ENCODE results near the gene PIP4K2C.
A peak's percentile ranks its signal among the peaks of the same experiment; 100 is the strongest.

PIP4K2C gene

GRCh38 chr12:57620245-57620935, 29.4 kb downstream of the PIP4K2C start:
- DNase-seq (ENCODE audit: low spot score) (no peak), ATAC-seq (ENCODE audit: low read depth) (no peak)
- Histone ChIP-seq H3K9me3 (ENCODE audit: severe bottlenecking) (no peaks in the 10 kb centered on the region), H3K36me3 (ENCODE audit: low read depth) (no peaks in the 10 kb centered on the region), H3K4me3 (ENCODE audit: severe bottlenecking) (no peak overlapping the region), H3K4me1 (ENCODE audit: insufficient read depth, poor library complexity, severe bottlenecking) (no peaks in the 10 kb centered on the region), H3K27ac (ENCODE audit: poor library complexity, severe bottlenecking) (no peak overlapping the region), H3K27me3 (ENCODE audit: insufficient read depth, poor library complexity, severe bottlenecking) (peaks cover 44% of the 10 kb centered on the region)
- no peak for TF ChIP-seq CTCF (IDR thresholded peaks at IDR 0.05; ENCODE audit: poor library complexity, severe bottlenecking)

- Histone ChIP-seq H3K36me3 (ENCODE audit: low read depth) (no peaks in the 10 kb centered on the region), H3K27ac (ENCODE audit: poor library complexity, severe bottlenecking) (no peak overlapping the region), H3K4me3 (ENCODE audit: severe bottlenecking) (no peak overlapping the region), H3K4me1 (ENCODE audit: insufficient read depth, poor library complexity, severe bottlenecking) (no peaks in the 10 kb centered on the region), H3K27me3 (ENCODE audit: insufficient read depth, poor library complexity, severe bottlenecking) (peaks cover 44% of the 10 kb centered on the region), H3K9me3 (ENCODE audit: severe bottlenecking) (no peaks in the 10 kb centered on the region)
- DNase-seq (ENCODE audit: low spot score) (peak; percentile 43), ATAC-seq (ENCODE audit: low read depth) (no peak)
- no peak for TF ChIP-seq CTCF (IDR thresholded peaks at IDR 0.05; ENCODE audit: poor library complexity, severe bottlenecking)
Observed at GRCh38 chr12:57620936-57621496, 30.0 kb downstream of the PIP4K2C start.

- TF ChIP-seq CTCF (IDR thresholded peaks at IDR 0.05; ENCODE audit: poor library complexity, severe bottlenecking): peak; percentile 91
- DNase-seq (ENCODE audit: low spot score) (peak; percentile 60), ATAC-seq (ENCODE audit: low read depth) (peak; percentile 69)
- Histone ChIP-seq H3K36me3 (ENCODE audit: low read depth) (no peaks in the 10 kb centered on the region), H3K4me1 (ENCODE audit: insufficient read depth, poor library complexity, severe bottlenecking) (no peaks in the 10 kb centered on the region), H3K27ac (ENCODE audit: poor library complexity, severe bottlenecking) (no peak overlapping the region), H3K4me3 (ENCODE audit: severe bottlenecking) (peak overlapping the region; percentile 7), H3K27me3 (ENCODE audit: insufficient read depth, poor library complexity, severe bottlenecking) (peaks cover 44% of the 10 kb centered on the region), H3K9me3 (ENCODE audit: severe bottlenecking) (no peaks in the 10 kb centered on the region)
Observed at GRCh38 chr12:57621497-57622292, 30.7 kb downstream of the PIP4K2C start.

- no peak for DNase-seq (ENCODE audit: low spot score)
- no peaks in the 10 kb centered on the region for H3K4me1 ChIP-seq (ENCODE audit: insufficient read depth, poor library complexity, severe bottlenecking)
- no peak for ATAC-seq (ENCODE audit: low read depth)
- H3K4me3 ChIP-seq (ENCODE audit: severe bottlenecking): no peak overlapping the region
- peaks cover 44% of the 10 kb centered on the region for H3K27me3 ChIP-seq (ENCODE audit: insufficient read depth, poor library complexity, severe bottlenecking)
- no peak for TF ChIP-seq CTCF (IDR thresholded peaks at IDR 0.05; ENCODE audit: poor library complexity, severe bottlenecking)
- no peaks in the 10 kb centered on the region for H3K36me3 ChIP-seq (ENCODE audit: low read depth)
- no peaks in the 10 kb centered on the region for H3K9me3 ChIP-seq (ENCODE audit: severe bottlenecking)
- no peak overlapping the region for H3K27ac ChIP-seq (ENCODE audit: poor library complexity, severe bottlenecking)
Observed at GRCh38 chr12:57622293-57623245, 31.6 kb downstream of the PIP4K2C start.
